ENCODE measurements around the gene ANKRD9. TPM values are rescaled to one million over a fixed set of nuclear protein-coding genes. Genes with fewer than 3 reads are reported as not detected.

Gene ANKRD9
- total and polyA plus RNA-seq, 2 donors (not counting 3 experiments of a cell fraction or from before 2014, with no cell fraction given) = 21.0 to 24.6 TPM

DNA sequence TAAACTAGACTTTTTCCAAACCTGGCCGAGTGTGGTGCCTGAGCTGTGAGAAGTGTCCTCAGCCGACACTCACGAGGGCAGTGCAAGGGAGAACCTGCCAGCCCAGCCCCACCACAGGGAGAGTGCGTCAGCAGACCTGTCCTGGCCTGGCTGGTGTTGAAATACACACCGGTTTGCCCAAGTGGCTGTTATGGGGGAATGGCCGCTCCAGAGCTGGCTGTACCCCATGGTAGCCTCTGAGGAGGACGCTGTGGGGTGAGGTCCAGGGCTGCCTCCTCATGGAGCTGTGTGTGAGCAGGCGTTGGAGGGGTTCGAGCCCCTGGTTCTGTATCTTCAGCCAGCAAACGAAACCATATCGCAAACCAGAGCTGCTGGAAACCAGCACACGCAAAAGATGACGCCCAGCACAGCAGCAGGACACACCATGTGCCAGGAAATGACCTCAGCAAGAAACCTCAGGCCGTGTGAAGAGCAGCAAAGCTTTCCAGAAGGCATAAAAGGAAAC, 9.4 kb downstream of the ANKRD9 start:
- peak overlapping the region; percentile 5 for H3K4me2 ChIP-seq (ENCODE audit: insufficient read depth, low read length)
- intact Hi-C loops (cut with micrococcal nuclease) (loop anchor here (10.0 kb wide), 1 partner anchor 135 kb away; the partner anchor contains the start of genes CINP and TECPR2), dilution Hi-C loops (cut with MboI; ENCODE audit: extremely low pct_ligation_motif_present, low sequenced_read_pairs) (loop anchor here (10.0 kb wide), 1 partner anchor 55 kb away; no protein-coding TSS in a partner anchor)
- peak; percentile 10 for TF ChIP-seq MYC (IDR thresholded peaks at IDR 0.05; ENCODE audit: low read depth, low read length)
- no peak for TF ChIP-seq EZH2 (IDR thresholded peaks at IDR 0.05; ENCODE audit: borderline replicate concordance, low read depth, low read length, severe bottlenecking)
- no peak for TF ChIP-seq GATA2 (IDR thresholded peaks at IDR 0.05; ENCODE audit: insufficient read depth, insufficient read length, low read depth, low read length)
- TF ChIP-seq POLR2AphosphoS5 (IDR thresholded peaks at IDR 0.05; ENCODE audit: insufficient read depth, low read depth, low read length) = peak; percentile 41
- TF ChIP-seq, protein P1, sequence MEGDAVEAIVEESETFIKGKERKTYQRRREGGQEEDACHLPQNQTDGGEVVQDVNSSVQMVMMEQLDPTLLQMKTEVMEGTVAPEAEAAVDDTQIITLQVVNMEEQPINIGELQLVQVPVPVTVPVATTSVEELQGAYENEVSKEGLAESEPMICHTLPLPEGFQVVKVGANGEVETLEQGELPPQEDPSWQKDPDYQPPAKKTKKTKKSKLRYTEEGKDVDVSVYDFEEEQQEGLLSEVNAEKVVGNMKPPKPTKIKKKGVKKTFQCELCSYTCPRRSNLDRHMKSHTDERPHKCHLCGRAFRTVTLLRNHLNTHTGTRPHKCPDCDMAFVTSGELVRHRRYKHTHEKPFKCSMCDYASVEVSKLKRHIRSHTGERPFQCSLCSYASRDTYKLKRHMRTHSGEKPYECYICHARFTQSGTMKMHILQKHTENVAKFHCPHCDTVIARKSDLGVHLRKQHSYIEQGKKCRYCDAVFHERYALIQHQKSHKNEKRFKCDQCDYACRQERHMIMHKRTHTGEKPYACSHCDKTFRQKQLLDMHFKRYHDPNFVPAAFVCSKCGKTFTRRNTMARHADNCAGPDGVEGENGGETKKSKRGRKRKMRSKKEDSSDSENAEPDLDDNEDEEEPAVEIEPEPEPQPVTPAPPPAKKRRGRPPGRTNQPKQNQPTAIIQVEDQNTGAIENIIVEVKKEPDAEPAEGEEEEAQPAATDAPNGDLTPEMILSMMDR (IDR thresholded peaks at IDR 0.05; ENCODE audit: extremely low read depth in 1 of 2, insufficient read depth in 1 of 2, low read depth in 1 of 2, low read length in 2 of 2) = no peak
- TF ChIP-seq FOS (IDR thresholded peaks at IDR 0.05; ENCODE audit: borderline replicate concordance, insufficient read depth, low read length) = no peak
- no peak for TF ChIP-seq POLR2A (IDR thresholded peaks at IDR 0.05; ENCODE audit: low read depth, low read length)
- TF ChIP-seq, protein P2, sequence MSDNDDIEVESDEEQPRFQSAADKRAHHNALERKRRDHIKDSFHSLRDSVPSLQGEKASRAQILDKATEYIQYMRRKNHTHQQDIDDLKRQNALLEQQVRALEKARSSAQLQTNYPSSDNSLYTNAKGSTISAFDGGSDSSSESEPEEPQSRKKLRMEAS (IDR thresholded peaks at IDR 0.05; ENCODE audit: insufficient read depth, insufficient read length) = peak; percentile 74
- TF ChIP-seq JUN (IDR thresholded peaks at IDR 0.05; ENCODE audit: borderline replicate concordance, insufficient read depth, insufficient read length, low read depth) = peak; percentile 36
- DNase-seq (ENCODE audit: low read depth, low spot score) (peak; percentile 57), FAIRE-seq (peak; percentile 66)
- H3K4me3 ChIP-seq (replicated peaks in 1 of 3; ENCODE audit: insufficient read depth in 1 of 3, low read depth in 1 of 3, low read length in 3 of 3) = no peak overlapping the region
- peaks cover 0 to 18% of the 10 kb centered on the region in 2 experiments for H3K36me3 ChIP-seq (ENCODE audit: control insufficient read depth in 2 of 2, extremely low read depth in 1 of 2, insufficient read depth in 2 of 2, low read length in 2 of 2)
- peak overlapping the region; percentile 30 for H2AFZ ChIP-seq (ENCODE audit: low read depth, low read length)
- peak overlapping the region; percentile 6 for H3K9ac ChIP-seq (replicated peaks; ENCODE audit: extremely low read depth, insufficient read depth, low read length)
- ChIA-PET CTCF (interaction anchor here (0.6 to 1.3 kb wide), 4 partner anchors 10 to 62 kb away, joined by 3 to 5 read pairs (median 4); partner anchors contain the start of gene ANKRD9), POLR2A (no interaction called here)
- no peaks in the 10 kb centered on the region for H3K9me3 ChIP-seq (replicated peaks; ENCODE audit: control insufficient read depth, insufficient read depth, low read length)
- no peaks in the 10 kb centered on the region for H3K27me3 ChIP-seq (ENCODE audit: control insufficient read depth in 2 of 2, insufficient read depth in 2 of 2, low read length in 2 of 2)
- no TSS peak for BruUV-seq (replicated peaks)
- peaks cover 24% of the 10 kb centered on the region for H3K4me1 ChIP-seq (ENCODE audit: control insufficient read depth, extremely low read depth, insufficient read depth, low read length)
- no peaks in the 10 kb centered on the region for H4K20me1 ChIP-seq (replicated peaks; ENCODE audit: control insufficient read depth, extremely low read depth, insufficient read depth, low read length)
- H3K9me1 ChIP-seq (replicated peaks; ENCODE audit: control insufficient read depth, extremely low read depth, insufficient read depth, low read length) = no peaks in the 10 kb centered on the region
- H3K27ac ChIP-seq (ENCODE audit: insufficient read depth, low read depth, low read length) = peak overlapping the region; percentile 75
- H3K79me2 ChIP-seq (ENCODE audit: control insufficient read depth, insufficient read depth, low read length) = no peaks in the 10 kb centered on the region
